HG03039 (cell line): ENCODE data around the gene OR6K6.

Experiments used
- ATAC-seq: cut with Tn5 transposase; IDR thresholded peaks from one replicate; pipeline ENCODE4 v1.9.1; 2021; ENCODE audit warnings: mild to moderate bottlenecking, moderate library complexity; ENCODE audit not compliant: unreplicated experiment

The OR6K6 gene

GRCh38 chr1:158754420-158754819 lies at the start of gene OR6K6:
OR6K6 (plus strand) TSS chr1:158754720; CDS start chr1:158754888, 168 bp downstream.
- ATAC-seq, result no peak

- no peak for ATAC-seq
These were observed 48.4 kb upstream of the OR6K6 start for GRCh38 chr1:158706096-158706495.

GRCh38 chr1:158711098-158711497 lies 43.4 kb upstream of the OR6K6 start:
- ATAC-seq, result no peak

- no peak for ATAC-seq
These were observed 39.8 kb upstream of the OR6K6 start for GRCh38 chr1:158714754-158715153.

GRCh38 chr1:158716335-158716734 lies 38.2 kb upstream of the OR6K6 start:
- no peak for ATAC-seq

GRCh38 chr1:158717344-158717743 lies 37.2 kb upstream of the OR6K6 start:
- ATAC-seq, result no peak

- ATAC-seq, result no peak
These were observed 34.9 kb upstream of the OR6K6 start for GRCh38 chr1:158719664-158720063.

- ATAC-seq, result no peak
These were observed 33.9 kb upstream of the OR6K6 start, which contains the start of gene OR6K3 for GRCh38 chr1:158720620-158721019. OR6K3 (minus strand) TSS chr1:158720720; CDS start chr1:158718115, 2,605 bp downstream.

GRCh38 chr1:158724442-158724841 lies 30.1 kb upstream of the OR6K6 start:
- ATAC-seq, result no peak

- no peak for ATAC-seq
These were observed 25.9 kb upstream of the OR6K6 start for GRCh38 chr1:158728510-158729225.

GRCh38 chr1:158730453-158730852 lies 24.1 kb upstream of the OR6K6 start:
- no peak for ATAC-seq

GRCh38 chr1:158731707-158732106 lies 22.8 kb upstream of the OR6K6 start:
- ATAC-seq, result no peak

GRCh38 chr1:158732524-158732923 lies 22.0 kb upstream of the OR6K6 start:
- ATAC-seq, result no peak

GRCh38 chr1:158735848-158736247 lies 18.7 kb upstream of the OR6K6 start:
- ATAC-seq, result no peak

- no peak for ATAC-seq
These were observed 2.3 kb upstream of the OR6K6 start for GRCh38 chr1:158752155-158752712.

- no peak for ATAC-seq
These were observed 17.7 kb downstream of the OR6K6 start, which contains the start of gene OR6N1 for GRCh38 chr1:158771950-158772866. OR6N1 (minus strand) TSS chr1:158772195; CDS start chr1:158766682, 5,513 bp downstream.

- no peak for ATAC-seq
These were observed 26.6 kb downstream of the OR6K6 start, which contains the start of gene OR6N2 for GRCh38 chr1:158781104-158781503. OR6N2 (minus strand) TSS chr1:158781204; CDS start chr1:158777635, 3,569 bp downstream.

- ATAC-seq, result no peak
These were observed 39.1 kb downstream of the OR6K6 start for GRCh38 chr1:158793604-158794003.

- no peak for ATAC-seq
These were observed 39.7 kb downstream of the OR6K6 start for GRCh38 chr1:158794247-158794646.

- ATAC-seq, result no peak
These were observed 44.0 kb downstream of the OR6K6 start for GRCh38 chr1:158798531-158798930.

GRCh38 chr1:158799689-158800088 lies 45.2 kb downstream of the OR6K6 start:
- no peak for ATAC-seq
